Nucleus accumbens (tissue), 56 donors: ENCODE results near the gene EVX1.

ENCODE experiments used
- DNase-seq, 56 donors: peaks; one replicate each; lab custom pipeline; 2025; lab: John Stamatoyannopoulos, UW

EVX1 gene

GRCh38 chr7:27248427-27248806 is 5.8 kb downstream of the EVX1 start:
- DNase-seq, result no peak

GRCh38 chr7:27248911-27249723 is 6.5 kb downstream of the EVX1 start:
- no peak for DNase-seq

- no peak for DNase-seq
These were observed 7.3 kb downstream of the EVX1 start for GRCh38 chr7:27249724-27250556.

- DNase-seq, result no peak
These were observed 8.0 kb downstream of the EVX1 start for GRCh38 chr7:27250557-27251070.

- DNase-seq, result no peak
These were observed 8.6 kb downstream of the EVX1 start for GRCh38 chr7:27251136-27251651.

- no peak for DNase-seq
These were observed 9.3 kb downstream of the EVX1 start for GRCh38 chr7:27251652-27252590.

- DNase-seq, result no peak
These were observed 12.0 kb downstream of the EVX1 start for GRCh38 chr7:27254625-27255024.

GRCh38 chr7:27260211-27260610 is 17.6 kb downstream of the EVX1 start:
- no peak for DNase-seq

GRCh38 chr7:27262121-27262520 is 19.5 kb downstream of the EVX1 start:
- no peak for DNase-seq

- DNase-seq, result no peak
These were observed 21.2 kb downstream of the EVX1 start for GRCh38 chr7:27263781-27264180.

GRCh38 chr7:27269455-27269854 is 26.9 kb downstream of the EVX1 start:
- DNase-seq, result no peak

GRCh38 chr7:27271384-27271783 is 28.8 kb downstream of the EVX1 start:
- no peak for DNase-seq

- no peak for DNase-seq
These were observed 35.0 kb downstream of the EVX1 start for GRCh38 chr7:27277628-27278027.

GRCh38 chr7:27283558-27283957 is 41.0 kb downstream of the EVX1 start:
- no peak for DNase-seq

GRCh38 chr7:27295236-27295635 is 52.6 kb downstream of the EVX1 start:
- DNase-seq, result no peak

- no peak for DNase-seq
These were observed 54.8 kb downstream of the EVX1 start for GRCh38 chr7:27297356-27297755.
